Measurements from ENCODE around the gene VPS54. TPM values are rescaled to one million over a fixed set of nuclear protein-coding genes. Genes with fewer than 3 reads are reported as not detected.

The VPS54 gene
- total RNA-seq, 1 experiment from 2014 or later = 12.4 TPM

DNA sequence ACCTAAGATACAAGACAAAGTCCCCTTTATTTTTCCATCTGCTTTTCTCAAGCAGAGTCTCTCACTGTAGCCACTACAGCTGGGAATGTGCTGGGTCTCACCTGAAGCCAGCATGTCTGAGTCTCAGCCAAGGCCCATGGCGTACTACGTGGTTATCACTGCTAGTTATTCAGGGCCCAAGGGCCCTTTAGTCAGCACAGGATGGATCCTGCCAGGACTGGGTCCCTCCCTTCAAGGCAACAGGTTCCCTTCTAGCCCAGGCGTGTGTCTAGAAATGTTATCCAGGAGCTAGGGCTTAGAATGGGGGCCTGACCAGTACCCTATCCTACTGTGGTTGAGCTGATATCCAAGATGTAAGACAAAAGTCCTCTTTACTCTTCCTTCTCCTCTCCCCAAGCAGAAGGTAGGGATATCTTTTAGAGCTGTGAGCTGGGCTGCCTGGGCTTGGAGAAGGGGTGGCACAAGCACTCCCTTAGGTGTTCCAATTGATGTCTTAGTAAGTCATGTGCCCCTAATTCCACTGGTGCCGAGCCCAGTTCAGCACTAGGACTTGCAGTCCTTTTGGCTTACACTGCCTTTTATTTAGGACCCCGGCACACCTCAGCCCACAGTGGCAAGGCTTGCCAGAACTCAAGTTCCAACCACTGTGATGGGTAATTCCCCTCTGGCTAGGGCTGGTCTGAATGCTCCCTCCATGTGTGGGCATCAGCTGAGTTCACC is 17.7 kb downstream of the VPS54 start:
- H3K4me2 ChIP-seq (ENCODE audit: low read length) = no peak overlapping the region
- no peaks in the 10 kb centered on the region for H4K20me1 ChIP-seq (ENCODE audit: insufficient read depth)
- DNase-seq (ENCODE audit: low read depth, low spot score) = no peak
- no peaks in the 10 kb centered on the region for H3K27me3 ChIP-seq (ENCODE audit: insufficient read depth, low read length)
- no peak overlapping the region for H2AFZ ChIP-seq (ENCODE audit: low read depth, low read length, poor library complexity, severe bottlenecking)
- ChIA-PET CTCF (no interaction called here), POLR2A (no interaction called here), RAD21 (ENCODE audit: low non-redundant PET in 1 of 2, low total read pairs in 2 of 2, uncharacterized antibody in 2 of 2, unreplicated experiment in 2 of 2) (no interaction called here)
- H3K4me3 ChIP-seq (replicated peaks in 1 of 2; ENCODE audit: low read depth in 1 of 2, low read length in 2 of 2) = no peak overlapping the region
- intact Hi-C loops (cut with micrococcal nuclease) = no loop called here
- BruUV-seq (replicated peaks) = no TSS peak
- no peaks in the 10 kb centered on the region for H3K9me2 ChIP-seq (ENCODE audit: insufficient read depth)
- no peak overlapping the region for H3K9ac ChIP-seq (ENCODE audit: low read length)
- TF ChIP-seq FOSL1 (IDR thresholded peaks at IDR 0.05; ENCODE audit: low read depth) (no peak), EZH2 (IDR thresholded peaks at IDR 0.05) (no peak), SIN3A (IDR thresholded peaks at IDR 0.05; ENCODE audit: low read depth) (no peak), POLR2A (IDR thresholded peaks at IDR 0.05; ENCODE audit: borderline replicate concordance, extremely low read depth, insufficient read depth, insufficient read length) (no peak), YY1 (IDR thresholded peaks at IDR 0.05; ENCODE audit: extremely low read depth, insufficient replicate concordance, low read depth, low read length) (no peak)
- TF ChIP-seq, protein P1, sequence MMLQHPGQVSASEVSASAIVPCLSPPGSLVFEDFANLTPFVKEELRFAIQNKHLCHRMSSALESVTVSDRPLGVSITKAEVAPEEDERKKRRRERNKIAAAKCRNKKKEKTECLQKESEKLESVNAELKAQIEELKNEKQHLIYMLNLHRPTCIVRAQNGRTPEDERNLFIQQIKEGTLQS (IDR thresholded peaks at IDR 0.05) = no peak
- ATAC-seq = no peak
- H3K9me3 ChIP-seq (ENCODE audit: control insufficient read depth in 1 of 2, insufficient read depth in 1 of 2, low read depth in 1 of 2, low read length in 2 of 2) = no peaks in the 10 kb centered on the region
- H3K27ac ChIP-seq (ENCODE audit: low read depth, low read length) = no peak overlapping the region
- no peaks in the 10 kb centered on the region for H3K4me1 ChIP-seq (ENCODE audit: control insufficient read depth in 1 of 2, insufficient read depth in 2 of 2, low read length in 2 of 2)
- no peaks in the 10 kb centered on the region for H3K36me3 ChIP-seq (ENCODE audit: control insufficient read depth in 1 of 2, insufficient read depth in 2 of 2, low read length in 2 of 2)
- peaks cover 7% of the 10 kb centered on the region for H3K79me2 ChIP-seq (ENCODE audit: insufficient read depth, low read length)

DNA sequence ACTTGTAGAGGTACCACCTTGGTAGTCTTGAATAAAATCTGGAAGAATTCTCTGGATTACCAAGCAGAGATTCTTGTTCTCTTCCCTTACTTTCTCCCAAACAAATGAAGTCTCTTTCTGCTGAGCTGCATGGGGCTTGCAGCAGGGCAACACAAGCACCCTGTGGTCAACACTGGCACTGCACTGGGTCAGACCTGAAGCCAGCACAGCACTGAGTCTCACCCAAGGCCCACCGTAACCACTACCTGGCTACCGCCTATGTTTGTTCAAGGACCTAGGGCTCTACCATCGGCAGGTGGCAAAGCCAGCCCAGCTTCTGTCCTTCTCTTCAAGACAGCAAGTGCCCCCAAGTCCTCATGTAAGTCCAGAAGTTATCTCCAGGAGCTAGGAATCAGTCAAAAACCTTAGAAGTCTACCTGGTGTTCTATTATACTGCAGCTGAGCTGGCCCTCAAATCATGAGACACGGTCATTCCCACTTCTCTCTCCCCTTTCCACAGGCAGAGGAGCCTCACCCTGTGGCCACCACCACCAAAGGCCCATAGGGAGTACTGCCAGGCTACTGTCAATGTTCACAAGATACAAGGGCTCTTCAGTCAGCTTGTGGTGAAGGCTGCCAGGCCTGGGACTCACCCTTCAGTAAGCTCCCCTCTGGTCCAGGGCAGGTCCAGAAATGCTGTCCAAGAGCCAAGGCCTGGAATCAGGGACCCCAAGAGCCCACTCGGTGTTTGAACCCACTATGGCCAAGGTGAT is 18.4 kb downstream of the VPS54 start:
- H3K9me3 ChIP-seq (ENCODE audit: control insufficient read depth in 1 of 2, insufficient read depth in 1 of 2, low read depth in 1 of 2, low read length in 2 of 2) = no peaks in the 10 kb centered on the region
- no peaks in the 10 kb centered on the region for H4K20me1 ChIP-seq (ENCODE audit: insufficient read depth)
- RAD21 ChIA-PET (ENCODE audit: low non-redundant PET in 1 of 2, low total read pairs in 2 of 2, uncharacterized antibody in 2 of 2, unreplicated experiment in 2 of 2) = no interaction called here
- no peaks in the 10 kb centered on the region for H3K9me2 ChIP-seq (ENCODE audit: insufficient read depth)
- H3K79me2 ChIP-seq (ENCODE audit: insufficient read depth, low read length) = peaks cover 7% of the 10 kb centered on the region
- ATAC-seq (peak; percentile 84), DNase-seq (ENCODE audit: low read depth, low spot score) (no peak)
- POLR2A ChIA-PET = no interaction called here
- no TSS peak for BruUV-seq (replicated peaks)
- H2AFZ ChIP-seq (ENCODE audit: low read depth, low read length, poor library complexity, severe bottlenecking) = no peak overlapping the region
- no peaks in the 10 kb centered on the region for H3K27me3 ChIP-seq (ENCODE audit: insufficient read depth, low read length)
- no peak overlapping the region for H3K4me3 ChIP-seq (replicated peaks in 1 of 2; ENCODE audit: low read depth in 1 of 2, low read length in 2 of 2)
- no peaks in the 10 kb centered on the region for H3K36me3 ChIP-seq (ENCODE audit: control insufficient read depth in 1 of 2, insufficient read depth in 2 of 2, low read length in 2 of 2)
- CTCF ChIA-PET = interaction anchor here (1.0 kb wide), 1 partner anchor 25 kb away, joined by 3 read pairs; no protein-coding TSS in a partner anchor
- H3K9ac ChIP-seq (ENCODE audit: low read length) = no peak overlapping the region
- no peak overlapping the region for H3K4me2 ChIP-seq (ENCODE audit: low read length)
- H3K4me1 ChIP-seq (ENCODE audit: control insufficient read depth in 1 of 2, insufficient read depth in 2 of 2, low read length in 2 of 2) = no peaks in the 10 kb centered on the region
- H3K27ac ChIP-seq (ENCODE audit: low read depth, low read length) = no peak overlapping the region
- TF ChIP-seq, protein P2, sequence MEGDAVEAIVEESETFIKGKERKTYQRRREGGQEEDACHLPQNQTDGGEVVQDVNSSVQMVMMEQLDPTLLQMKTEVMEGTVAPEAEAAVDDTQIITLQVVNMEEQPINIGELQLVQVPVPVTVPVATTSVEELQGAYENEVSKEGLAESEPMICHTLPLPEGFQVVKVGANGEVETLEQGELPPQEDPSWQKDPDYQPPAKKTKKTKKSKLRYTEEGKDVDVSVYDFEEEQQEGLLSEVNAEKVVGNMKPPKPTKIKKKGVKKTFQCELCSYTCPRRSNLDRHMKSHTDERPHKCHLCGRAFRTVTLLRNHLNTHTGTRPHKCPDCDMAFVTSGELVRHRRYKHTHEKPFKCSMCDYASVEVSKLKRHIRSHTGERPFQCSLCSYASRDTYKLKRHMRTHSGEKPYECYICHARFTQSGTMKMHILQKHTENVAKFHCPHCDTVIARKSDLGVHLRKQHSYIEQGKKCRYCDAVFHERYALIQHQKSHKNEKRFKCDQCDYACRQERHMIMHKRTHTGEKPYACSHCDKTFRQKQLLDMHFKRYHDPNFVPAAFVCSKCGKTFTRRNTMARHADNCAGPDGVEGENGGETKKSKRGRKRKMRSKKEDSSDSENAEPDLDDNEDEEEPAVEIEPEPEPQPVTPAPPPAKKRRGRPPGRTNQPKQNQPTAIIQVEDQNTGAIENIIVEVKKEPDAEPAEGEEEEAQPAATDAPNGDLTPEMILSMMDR (IDR thresholded peaks at IDR 0.05 in 2 of 3, conservative IDR thresholded peaks at IDR 0.05 in 1 of 3; ENCODE audit: borderline replicate concordance in 1 of 3, insufficient read depth in 1 of 3, low read depth in 2 of 3, low read length in 2 of 3) = peak in 2 of 3 experiments; percentile 30 to 38; a peak in 4 of 6 replicates
- no peak for TF ChIP-seq EZH2 (IDR thresholded peaks at IDR 0.05)
- no peak for TF ChIP-seq JUND (IDR thresholded peaks at IDR 0.05)
- TF ChIP-seq CEBPB (IDR thresholded peaks at IDR 0.05; ENCODE audit: low read depth) = no peak
- intact Hi-C loops (cut with micrococcal nuclease) = no loop called here
